ENCODE results near the gene BRWD1.
"Not testable (repeated sequence)": the region's sequence is repeated elsewhere in the genome, so short reads cannot be mapped to it uniquely, and the experiment has no call there.

BRWD1 gene

DNA sequence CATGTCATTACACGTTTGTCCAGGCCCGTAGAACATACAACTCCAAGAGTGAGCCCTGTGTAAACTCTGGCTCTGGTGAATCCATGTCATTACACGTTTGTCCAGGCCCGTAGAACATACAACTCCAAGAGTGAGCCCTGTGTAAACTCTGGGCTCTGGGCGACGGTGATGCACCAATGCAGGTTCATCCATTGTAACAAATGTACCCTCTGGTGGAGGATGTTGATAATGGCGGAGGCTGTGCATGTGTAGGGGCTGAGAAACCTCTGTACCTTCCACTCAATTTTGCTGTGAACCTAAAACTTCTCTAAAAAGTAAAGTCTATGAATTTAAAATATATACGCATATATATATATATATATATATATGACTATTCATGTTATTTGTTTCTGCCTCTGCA lies 177.3 kb downstream of the BRWD1 start:
- not testable (repeated sequence) for H3K4me3 ChIP-seq (ENCODE audit: low read depth, low read length)
- TF ChIP-seq, protein P1, sequence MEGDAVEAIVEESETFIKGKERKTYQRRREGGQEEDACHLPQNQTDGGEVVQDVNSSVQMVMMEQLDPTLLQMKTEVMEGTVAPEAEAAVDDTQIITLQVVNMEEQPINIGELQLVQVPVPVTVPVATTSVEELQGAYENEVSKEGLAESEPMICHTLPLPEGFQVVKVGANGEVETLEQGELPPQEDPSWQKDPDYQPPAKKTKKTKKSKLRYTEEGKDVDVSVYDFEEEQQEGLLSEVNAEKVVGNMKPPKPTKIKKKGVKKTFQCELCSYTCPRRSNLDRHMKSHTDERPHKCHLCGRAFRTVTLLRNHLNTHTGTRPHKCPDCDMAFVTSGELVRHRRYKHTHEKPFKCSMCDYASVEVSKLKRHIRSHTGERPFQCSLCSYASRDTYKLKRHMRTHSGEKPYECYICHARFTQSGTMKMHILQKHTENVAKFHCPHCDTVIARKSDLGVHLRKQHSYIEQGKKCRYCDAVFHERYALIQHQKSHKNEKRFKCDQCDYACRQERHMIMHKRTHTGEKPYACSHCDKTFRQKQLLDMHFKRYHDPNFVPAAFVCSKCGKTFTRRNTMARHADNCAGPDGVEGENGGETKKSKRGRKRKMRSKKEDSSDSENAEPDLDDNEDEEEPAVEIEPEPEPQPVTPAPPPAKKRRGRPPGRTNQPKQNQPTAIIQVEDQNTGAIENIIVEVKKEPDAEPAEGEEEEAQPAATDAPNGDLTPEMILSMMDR (IDR thresholded peaks at IDR 0.05; ENCODE audit: low read depth, low read length), result peak; percentile 25; the same call in 1 of the 2 replicates

- H3K4me3 ChIP-seq (ENCODE audit: low read depth, low read length), result no peak overlapping the region
- TF ChIP-seq, protein P1 (IDR thresholded peaks at IDR 0.05; ENCODE audit: low read depth, low read length), result no peak
These were observed 179.1 kb downstream of the BRWD1 start for GRCh38 chr21:39134288-39134810.
